Embryonic facial prominence (tissue), 1 donor: Measurements from ENCODE around the gene APOBR.
"Not testable (repeated sequence)": the region's sequence is repeated elsewhere in the genome, so short reads cannot be mapped to it uniquely, and the experiment has no call there.

Source experiments
- DNase-seq: peaks from one replicate; pipeline ENCODE4 v3.0.0-alpha.2; 2016; ENCODE audit errors: extremely low spot score

Gene APOBR

GRCh38 chr16:28497861-28498599 is 3.6 kb downstream of the APOBR start:
- no peak for DNase-seq

GRCh38 chr16:28498666-28499381 is 4.4 kb downstream of the APOBR start:
- DNase-seq, result no peak

- DNase-seq, result no peak
Observed at GRCh38 chr16:28499854-28500253, 5.4 kb downstream of the APOBR start.

GRCh38 chr16:28500476-28501180 is 6.2 kb downstream of the APOBR start:
- not testable (repeated sequence) for DNase-seq

- DNase-seq, result no peak
Observed at GRCh38 chr16:28501258-28502232, 7.1 kb downstream of the APOBR start.

- DNase-seq, result no peak
Observed at GRCh38 chr16:28502290-28502689, 7.8 kb downstream of the APOBR start.

GRCh38 chr16:28503470-28504259 is 9.2 kb downstream of the APOBR start:
- DNase-seq, result no peak

GRCh38 chr16:28504707-28505404 is 10.4 kb downstream of the APOBR start:
- DNase-seq, result no peak

- DNase-seq, result no peak
Observed at GRCh38 chr16:28505489-28506137, 11.2 kb downstream of the APOBR start.

GRCh38 chr16:28511031-28511430 is 16.6 kb downstream of the APOBR start:
- no peak for DNase-seq

GRCh38 chr16:28511801-28512789 is 17.7 kb downstream of the APOBR start:
- DNase-seq, result no peak

- no peak for DNase-seq
Observed at GRCh38 chr16:28513484-28514181, 19.2 kb downstream of the APOBR start.

- DNase-seq, result no peak
Observed at GRCh38 chr16:28514246-28514645, 19.8 kb downstream of the APOBR start.

GRCh38 chr16:28520672-28521071 is 26.2 kb downstream of the APOBR start:
- DNase-seq, result no peak

- no peak for DNase-seq
Observed at GRCh38 chr16:28521436-28521835, 27.0 kb downstream of the APOBR start.

GRCh38 chr16:28522792-28523191 is 28.3 kb downstream of the APOBR start:
- no peak for DNase-seq

GRCh38 chr16:28524681-28525171 is 30.3 kb downstream of the APOBR start:
- no peak for DNase-seq
